ENCODE data around the gene DRC3.
"Not testable (repeated sequence)": the region's sequence is repeated elsewhere in the genome, so short reads cannot be mapped to it uniquely, and the experiment has no call there.

Gene DRC3

DNA sequence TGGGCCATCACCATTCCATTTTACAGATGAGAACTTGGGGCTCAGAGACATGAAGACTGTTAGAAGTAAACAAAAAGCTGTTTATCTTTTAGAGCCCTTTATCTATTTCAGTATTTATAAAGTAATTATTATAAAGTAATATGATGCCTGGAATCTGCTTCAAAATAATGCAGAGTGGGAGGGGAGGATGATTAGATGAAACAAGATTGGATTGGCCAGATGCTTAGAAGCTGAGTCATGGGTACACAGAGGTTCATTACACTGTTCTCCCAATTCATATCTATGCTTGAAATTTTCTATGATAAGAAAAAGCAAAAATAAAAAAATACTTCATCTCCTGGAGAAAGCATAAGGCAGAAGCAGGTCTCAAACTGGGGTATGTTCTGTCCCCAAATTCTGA, 29.8 kb upstream of the DRC3 start:
- DNase-seq (ENCODE audit: low read depth), result no peak

DNA sequence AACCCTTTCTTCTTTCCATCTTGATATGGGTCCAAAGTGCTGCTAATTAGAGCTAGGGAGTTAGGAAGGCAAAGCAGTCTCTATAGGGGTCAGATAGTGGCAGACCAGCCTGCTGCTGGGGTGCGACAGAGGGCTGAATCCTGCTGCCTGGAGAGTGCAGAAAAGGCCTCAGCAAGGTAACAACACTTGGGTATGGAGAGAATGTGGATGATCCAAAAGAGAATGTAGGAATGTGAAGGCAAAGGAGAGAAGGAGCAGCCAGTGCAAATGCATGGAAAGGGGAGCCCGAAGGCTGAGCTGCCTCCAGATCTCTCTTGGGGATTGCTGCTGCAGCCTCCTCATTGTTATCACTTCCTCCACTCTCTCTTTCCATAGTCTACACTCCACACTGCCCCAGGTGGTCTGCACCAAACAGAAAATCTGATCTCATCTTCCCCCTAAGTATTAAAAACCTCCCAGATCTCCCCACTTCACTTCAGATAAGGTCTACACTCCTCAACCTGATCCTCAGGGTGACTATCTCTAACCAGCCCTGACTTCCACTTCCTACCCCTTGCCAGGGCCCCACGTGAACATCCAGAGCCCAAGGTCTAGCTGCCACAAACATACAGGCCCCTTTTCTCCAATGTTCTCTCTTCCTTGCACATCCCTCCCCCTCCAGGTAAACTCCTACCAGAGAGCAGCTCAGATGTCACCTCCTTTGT, 29.2 kb upstream of the DRC3 start:
- no peak for DNase-seq (ENCODE audit: low read depth)

DNA sequence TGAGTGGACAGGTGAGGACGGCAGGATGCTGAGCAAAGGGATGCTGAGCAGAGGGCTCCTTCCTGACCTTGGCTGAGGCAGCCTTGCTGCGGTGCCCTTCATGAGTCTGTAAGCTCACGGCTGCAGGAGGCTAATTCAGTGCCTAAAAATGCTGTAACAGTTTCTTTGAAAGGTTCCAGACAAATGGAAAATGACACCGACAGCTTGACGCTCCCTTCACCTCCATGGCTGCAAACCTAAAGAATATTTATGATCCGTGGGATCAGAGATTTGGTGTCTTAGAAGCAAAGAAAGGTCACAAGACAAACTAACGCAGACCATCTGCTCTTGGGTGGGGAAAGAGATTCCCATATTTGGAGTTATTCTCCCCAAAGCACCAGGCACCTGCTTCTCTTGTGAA, 28.4 kb upstream of the DRC3 start:
- no peak for DNase-seq (ENCODE audit: low read depth)

DNA sequence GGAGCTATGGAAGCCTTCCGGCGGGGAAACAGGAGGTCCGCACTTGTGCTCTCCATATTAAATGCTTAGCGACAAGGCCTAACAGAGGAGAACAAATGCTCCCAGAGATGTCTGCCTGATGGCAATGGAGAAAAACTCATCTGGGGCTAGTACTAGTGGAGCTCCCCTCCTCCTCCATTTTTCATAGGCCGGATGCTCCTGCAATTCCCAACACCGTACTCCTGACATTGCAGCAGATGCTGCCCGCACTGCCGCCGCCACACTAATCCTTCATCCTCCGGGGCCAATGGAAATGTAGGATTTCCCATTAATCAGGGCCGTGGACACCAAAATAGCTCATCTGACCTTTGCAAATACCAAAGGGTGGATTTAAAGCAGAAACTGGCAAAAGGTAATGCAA, 27.9 kb upstream of the DRC3 start:
- DNase-seq (ENCODE audit: low read depth), result no peak

DNA sequence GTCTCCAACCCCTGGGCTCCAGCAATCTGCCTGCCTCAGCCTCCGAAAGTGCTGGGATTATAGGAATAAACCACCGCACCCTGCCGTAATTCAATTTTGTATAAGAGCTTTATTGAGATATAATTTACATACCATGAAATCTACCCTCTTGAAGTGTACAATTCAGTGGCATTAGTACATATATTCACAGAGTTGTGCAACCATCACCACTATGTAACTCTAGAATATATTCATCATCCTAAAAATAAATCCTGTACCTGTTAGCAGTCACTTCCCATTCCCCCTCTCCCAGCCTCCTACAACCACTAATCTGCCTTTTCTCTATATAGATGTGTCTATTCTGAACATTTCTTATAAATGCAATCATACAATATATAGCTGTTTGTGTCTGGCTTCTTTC, 26.6 kb upstream of the DRC3 start:
- DNase-seq (ENCODE audit: low read depth), result no peak

DNA sequence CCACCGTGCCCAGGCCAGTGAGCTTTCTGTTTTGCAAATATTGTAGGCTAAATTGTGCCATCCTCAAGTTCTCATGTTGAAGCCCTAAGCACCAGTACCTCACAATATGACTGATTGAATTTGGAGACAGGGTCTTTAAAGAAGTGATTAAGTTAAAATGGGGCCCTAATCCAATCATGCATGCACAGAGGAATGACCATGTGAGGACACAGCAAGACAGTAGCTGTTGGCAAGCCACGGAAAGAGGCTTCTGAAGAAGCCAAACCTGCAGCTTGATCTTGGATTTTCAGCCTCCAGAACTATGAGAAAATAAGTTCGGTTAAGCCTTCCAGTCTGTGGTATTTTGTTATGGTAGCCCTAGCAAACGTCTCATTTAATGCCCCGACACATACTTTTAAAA, 25.4 kb upstream of the DRC3 start:
- DNase-seq (ENCODE audit: low read depth), result no peak

DNA sequence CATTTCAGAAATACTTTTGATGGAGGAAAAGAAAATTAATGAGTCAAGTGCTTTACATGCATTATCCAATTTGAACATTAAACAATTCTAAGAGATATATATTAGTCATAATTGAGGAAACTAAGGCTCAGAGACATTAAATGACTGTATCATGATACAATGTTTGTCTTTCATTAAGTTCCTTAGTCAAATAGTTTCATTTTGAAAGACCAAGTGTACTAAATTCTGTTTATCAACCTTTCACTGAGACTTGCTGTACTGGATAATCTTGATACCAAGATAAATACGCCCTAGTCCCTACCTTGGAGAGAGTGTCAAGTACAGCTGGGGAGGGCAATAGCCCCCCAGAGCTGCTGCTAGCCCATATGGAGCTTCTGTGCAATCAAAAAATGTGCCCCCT, 24.7 kb upstream of the DRC3 start:
- no peak for DNase-seq (ENCODE audit: low read depth)

DNA sequence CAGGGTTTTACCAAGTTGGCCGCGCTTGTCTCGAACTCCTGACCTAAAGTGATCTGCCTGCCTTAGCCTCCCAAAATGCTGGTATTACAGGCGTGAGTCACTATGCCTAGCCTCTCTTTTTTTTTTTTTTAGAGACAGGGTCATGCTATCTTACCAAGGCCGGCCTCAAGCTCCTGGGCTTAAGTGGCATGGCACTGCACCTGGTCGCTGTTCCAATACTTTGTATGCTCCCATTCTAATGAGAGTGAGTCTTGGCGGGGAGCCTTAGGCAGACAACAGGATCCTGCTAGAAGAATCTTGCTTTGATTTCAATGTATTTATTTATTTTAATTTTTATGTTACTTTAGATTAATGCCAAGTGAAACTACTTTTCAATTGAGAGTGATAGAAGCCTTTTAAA, 22.3 kb upstream of the DRC3 start:
- no peak for DNase-seq (ENCODE audit: low read depth)

DNA sequence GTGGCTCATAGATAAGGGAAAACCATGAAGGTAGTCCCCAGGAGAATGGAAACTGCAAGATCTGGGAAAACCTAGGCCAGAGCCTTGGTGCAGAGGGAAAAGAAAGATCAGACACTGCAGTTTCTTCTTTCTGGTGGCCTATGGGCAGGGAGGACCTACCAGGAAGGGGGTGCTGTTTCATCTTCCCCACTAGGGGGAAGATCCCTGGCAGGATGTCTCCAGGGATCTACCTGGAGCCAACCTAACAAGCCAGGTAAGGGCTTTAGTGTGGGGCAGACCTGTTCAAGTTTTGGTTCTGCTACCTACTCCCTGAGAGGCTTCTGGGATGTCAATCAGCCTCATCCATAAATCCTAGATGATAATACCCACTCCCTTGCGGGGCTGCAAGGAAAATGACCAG, 21.9 kb upstream of the DRC3 start:
- DNase-seq (ENCODE audit: low read depth), result no peak

DNA sequence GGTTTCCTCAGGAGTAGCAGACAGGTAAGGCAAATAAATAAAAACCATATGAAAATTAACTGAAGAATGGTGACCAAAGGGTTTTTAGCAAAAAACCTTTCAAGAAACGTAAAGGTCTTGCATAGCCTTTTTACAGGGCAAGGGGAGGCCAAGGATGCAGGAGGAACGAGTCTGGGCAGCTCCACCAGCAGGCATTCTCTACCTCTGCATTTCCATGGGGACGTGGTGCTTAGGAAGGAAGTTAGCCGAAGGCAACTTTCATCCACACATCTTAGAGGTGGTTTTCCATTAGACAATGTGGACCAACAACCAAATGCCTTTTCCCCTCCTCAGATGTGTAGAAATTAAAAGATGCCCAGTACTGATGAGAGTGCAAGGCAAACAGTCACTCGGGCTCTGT, 21.1 kb upstream of the DRC3 start:
- DNase-seq (ENCODE audit: low read depth), result no peak

DNA sequence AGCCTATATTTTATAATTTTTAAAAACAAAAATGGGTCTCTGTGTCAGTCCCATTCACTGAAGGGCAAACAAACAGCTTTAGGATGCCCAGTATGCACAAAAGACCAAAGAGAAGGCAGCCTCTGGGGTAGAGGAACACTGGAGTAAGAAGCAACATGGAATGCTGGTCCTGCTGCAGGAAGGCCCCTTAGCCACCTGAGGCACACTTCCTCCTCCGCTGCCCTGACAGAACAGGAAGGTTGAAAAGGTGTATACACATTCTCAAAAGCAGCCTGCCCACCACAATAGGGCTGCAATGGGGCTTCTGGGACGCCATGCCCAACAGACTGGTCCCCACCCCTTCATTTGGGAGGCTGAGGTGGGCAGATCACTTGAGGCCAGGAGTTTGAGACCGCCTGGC, 20.0 kb upstream of the DRC3 start:
- no peak for DNase-seq (ENCODE audit: low read depth)

DNA sequence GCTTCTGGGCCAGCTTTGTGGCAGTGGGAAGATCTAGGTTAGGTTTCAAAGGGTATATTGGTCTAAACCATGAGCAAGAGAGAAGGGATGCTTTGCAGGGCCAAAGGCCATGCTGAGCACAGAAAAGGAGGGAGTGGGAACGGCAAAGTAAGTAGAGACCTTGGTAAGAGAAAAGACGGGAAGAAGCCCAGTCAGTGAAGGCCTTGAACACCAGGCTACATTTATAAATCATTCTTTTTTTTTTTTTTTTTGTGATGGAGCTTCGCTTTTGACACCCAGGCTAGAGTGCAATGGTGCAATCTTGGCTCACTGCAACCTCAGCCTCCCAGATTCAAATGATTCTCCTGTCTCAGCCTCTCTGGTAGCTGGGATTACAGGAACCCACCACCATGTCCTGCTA, 18.6 kb upstream of the DRC3 start:
- no peak for DNase-seq (ENCODE audit: low read depth)

DNA sequence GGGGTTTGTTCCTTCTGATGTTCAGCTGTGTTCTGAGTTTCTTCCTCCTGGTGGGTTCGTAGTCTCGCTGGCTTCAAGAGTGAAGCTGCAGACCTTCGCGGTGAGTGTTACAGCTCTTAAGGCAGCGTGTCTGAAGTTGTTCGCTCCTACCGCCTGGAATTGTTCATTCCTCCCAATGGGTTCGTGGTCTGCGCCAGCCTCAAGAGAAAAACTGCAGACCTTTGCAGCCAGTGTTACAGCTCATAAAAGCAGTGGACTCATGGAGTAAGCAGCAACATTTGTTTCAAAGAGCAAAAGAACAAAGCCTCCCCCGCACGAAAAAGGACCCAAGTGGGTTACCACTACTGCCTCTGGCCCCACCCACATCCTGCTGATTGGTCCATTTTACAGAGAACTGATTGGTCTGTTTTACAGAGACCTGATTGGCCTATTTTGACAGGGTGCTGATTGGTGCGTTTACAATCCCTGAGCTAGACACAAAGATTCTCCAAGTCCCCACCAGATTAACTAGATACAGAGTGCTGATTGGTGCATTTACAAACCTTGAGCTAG, 16.8 kb upstream of the DRC3 start:
- DNase-seq (ENCODE audit: low read depth), result not testable (repeated sequence)

DNA sequence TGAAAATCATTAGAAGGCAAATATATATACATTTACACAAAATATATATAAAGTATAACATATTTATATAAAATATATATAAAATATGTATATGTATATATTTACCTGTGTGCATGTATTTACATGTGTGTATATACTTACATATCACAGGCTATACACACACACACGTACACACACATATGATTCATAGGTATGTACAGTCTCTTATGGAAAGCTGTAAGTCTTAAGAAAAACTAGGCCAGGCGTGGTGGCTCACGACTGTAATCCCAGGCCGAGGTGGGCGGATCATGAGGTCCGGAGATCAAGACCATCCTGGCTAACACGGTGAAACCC, 15.1 kb upstream of the DRC3 start:
- no peak for DNase-seq (ENCODE audit: low read depth)

DNA sequence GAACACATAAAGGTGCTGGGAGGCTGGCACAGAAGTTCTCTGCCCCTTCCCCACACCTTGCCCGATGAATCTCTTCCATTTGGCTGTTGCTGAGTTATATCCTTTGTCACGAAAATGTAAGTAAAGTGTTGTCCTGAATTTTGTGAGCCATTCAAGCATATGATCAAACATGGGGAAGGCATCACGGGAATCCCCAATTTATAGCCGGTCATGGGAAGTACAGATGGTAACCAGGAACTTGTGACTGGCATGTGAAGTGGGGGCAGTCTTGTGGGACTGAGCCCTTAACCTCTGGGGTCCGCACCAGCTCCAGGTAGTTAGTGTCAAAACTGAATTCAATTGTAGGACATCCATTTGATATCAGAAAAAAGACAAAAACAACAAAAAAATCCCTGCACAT, 13.7 kb upstream of the DRC3 start:
- DNase-seq (ENCODE audit: low read depth), result no peak

DNA sequence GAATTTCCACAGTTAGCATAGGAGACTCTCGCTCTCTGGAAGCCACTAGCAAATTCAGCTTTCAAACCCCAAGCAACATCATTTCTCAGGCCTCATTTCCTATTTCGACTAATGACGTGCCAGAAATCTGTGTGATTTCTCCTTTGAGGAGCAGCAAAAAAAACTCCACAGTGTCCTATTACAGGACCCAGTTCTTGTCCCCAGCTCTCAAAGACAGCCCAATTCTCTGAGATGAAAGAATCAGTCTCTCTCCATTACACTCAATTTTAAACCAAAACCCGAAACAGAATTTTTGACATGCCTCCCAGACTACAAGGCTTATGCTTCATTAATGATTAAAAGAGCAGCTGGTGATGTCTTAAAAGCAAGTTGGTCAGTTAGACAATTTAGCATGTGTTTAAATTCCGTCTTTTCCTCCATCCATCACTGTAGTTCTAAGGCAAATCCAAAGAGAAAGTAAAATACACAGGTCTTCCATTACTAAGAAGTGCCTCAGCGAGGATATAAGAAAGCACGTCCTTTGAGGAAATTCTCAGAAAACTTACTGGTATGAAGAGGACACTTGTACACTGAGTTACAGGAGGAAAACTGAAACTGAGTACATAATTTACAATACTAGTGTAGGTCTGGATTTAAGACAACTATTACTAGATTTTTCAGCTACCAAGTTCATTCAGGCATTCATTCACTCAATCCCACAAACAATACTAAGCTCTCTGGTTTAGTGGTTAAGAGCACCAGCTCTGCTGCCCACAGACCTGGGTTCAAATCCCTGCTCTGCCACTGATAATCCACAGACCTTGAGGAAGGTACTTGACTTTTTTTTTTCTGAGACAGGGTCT, 12.9 kb upstream of the DRC3 start:
- DNase-seq (ENCODE audit: low read depth), result no peak

DNA sequence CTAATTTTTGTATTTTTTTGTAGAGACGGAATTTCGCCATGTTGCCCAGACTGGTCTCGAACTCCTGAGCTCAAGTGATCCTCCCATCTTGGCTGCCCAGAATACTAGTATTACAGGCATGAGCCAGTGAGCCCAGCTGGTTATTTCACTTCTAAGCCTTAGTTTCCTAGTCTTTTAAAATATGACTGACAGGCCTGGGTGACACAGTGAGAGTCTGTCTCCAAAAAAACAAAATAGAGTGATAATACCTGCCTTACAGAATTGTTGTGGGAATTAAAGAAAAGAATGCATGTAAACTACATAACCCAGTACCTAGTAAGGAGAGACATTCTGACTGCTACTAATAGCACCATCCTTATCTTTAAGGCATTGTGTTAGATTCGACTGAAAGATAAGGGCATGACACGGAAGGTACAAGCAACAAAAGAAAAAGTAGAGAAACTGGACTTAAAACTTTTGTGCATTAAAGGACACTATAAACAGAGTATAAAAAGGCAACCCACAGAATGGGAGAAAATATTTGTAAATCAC, 12.1 kb upstream of the DRC3 start:
- no peak for DNase-seq (ENCODE audit: low read depth)

DNA sequence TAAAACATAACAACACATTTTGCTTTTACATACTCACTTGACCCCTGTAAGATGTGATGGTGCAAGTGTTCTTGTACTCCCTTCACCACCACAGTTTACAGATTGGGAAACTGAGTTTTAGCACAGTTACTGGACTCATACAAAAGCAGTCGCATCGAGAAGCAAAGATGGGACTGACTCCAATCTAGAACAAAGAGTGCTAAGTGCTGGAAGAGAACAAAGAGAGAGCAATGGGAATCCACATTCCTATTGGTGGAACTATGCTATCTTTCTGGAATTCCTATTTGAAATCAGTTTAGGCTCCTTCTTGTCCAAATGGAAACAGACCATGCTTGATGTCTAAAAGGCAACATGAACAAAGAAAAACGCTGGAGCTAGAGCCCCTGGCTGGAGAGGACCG, 9.6 kb upstream of the DRC3 start:
- no peak for DNase-seq (ENCODE audit: low read depth)

DNA sequence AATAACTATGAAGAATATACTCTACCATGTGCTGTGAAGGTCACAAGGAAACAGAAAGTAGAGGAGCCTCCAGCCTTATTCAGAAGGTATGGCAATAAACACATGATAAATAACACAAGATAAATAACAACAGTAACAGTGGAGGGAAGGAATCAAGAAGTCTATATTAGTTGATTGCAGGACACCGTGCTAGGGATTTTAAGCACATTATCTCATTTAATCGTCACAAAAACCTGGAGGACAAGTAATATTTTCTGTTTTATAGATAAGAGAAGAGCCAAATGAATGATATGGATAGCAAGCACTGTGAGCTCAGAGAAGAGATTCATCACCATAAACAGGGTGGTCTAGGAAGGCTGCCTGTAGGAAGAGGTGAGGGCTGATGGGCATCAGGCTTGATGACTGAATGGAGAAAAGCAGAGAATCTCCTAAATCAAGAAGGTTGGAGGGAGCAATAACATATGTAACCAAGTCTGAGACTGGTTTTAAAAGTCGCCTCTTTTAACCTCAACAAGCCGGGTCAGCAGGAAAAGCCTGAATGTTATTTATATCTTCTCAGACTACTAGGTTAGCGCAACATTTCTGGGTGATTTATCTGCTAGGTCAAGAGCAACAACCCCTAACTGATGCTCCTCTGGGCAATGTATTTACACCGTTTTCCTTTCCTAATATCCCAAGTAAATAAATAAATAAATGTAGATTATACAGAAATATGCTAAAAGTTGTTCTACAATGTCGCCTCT, 8.8 kb upstream of the DRC3 start:
- DNase-seq (ENCODE audit: low read depth), result no peak

DNA sequence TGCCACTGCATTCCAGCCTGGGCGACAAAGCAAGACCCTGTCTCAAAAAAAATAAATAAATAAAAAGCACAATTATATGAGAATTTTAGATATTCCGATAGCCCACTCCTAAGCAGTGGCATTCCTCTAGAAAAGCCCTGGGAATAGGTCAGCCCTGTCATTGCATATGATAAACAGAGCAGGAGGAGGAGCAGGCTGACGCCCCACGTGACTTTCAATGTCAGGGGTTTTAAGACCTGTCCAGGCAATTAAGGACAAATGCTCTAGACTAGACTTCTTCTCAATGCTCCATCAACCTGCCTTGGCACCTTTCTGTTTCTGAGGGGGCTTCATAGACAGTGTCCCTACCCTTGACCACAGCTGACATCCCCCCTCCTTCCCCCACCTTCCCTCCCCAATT, 8.0 kb upstream of the DRC3 start:
- no peak for DNase-seq (ENCODE audit: low read depth)

DNA sequence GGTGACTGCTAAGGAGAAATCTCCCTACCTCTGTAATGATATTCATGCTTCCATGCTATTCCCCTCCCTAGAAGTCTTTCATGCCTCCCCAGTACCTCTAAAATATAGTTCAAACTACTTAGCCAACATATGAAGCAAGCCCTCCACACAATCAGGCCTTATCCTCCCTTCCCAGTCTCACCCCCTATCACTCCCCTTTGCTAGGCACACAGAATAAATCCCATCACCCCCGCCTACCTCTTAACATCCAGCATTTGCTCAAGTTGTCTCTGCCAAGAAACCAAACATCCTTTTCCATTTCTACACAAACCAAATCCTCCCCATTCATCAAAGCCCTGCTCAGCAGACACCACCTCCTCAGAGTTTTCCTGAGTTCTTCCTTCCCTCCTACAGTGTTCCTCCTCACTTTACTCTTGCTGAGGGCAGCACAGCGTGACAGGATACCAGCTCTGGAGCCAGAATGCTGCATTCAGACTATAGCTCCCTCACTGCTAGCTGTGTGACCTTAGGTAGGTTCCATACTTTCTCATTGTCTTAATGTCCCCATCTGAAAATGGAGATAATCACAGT, 7.4 kb upstream of the DRC3 start:
- no peak for DNase-seq (ENCODE audit: low read depth)

DNA sequence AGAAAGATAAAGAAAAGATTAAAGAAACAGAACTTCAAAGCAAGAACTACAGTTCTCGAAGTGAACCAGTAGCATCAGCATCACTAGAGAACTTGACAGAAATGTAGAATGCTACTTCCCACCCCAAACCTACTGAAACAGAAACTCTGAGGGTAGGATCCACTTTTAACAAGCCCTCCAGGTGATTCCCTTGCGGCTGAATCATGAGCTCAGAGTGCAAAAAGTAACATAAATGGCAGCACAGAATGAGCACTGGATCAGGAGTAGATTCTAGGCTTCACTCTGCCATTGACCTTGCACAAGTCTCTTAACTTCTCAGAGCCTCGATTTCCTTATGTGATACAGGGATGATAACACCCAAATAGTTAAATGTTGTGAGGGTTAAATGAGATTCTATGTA, 6.3 kb upstream of the DRC3 start:
- no peak for DNase-seq (ENCODE audit: low read depth)
